Measurements from ENCODE around the gene ODC1.
"Not testable (repeated sequence)": the region's sequence is repeated elsewhere in the genome, so short reads cannot be mapped to it uniquely, and the experiment has no call there.

GRCh38 chr2:10487741-10488104, 39.6 kb upstream of the ODC1 start:
- TF ChIP-seq CTCF (IDR thresholded peaks at IDR 0.05 in 2 of 3, conservative IDR thresholded peaks at IDR 0.05 in 1 of 3; ENCODE audit: borderline replicate concordance in 1 of 3, insufficient read depth in 1 of 3, low read depth in 2 of 3, low read length in 2 of 3); POLR2A (IDR thresholded peaks at IDR 0.05; ENCODE audit: borderline replicate concordance, extremely low read depth, insufficient read depth, insufficient read length); CBX3 (IDR thresholded peaks at IDR 0.05; ENCODE audit: low read depth); EZH2 (IDR thresholded peaks at IDR 0.05); MAX (IDR thresholded peaks at IDR 0.05); ZNF274 (IDR thresholded peaks at IDR 0.05; ENCODE audit: low read depth, low read length): not testable (repeated sequence)
